ENCODE data around the gene LUZP1. TPM values are rescaled to one million over a fixed set of nuclear protein-coding genes. Genes with fewer than 3 reads are reported as not detected.

The LUZP1 gene
- total RNA-seq, 2 experiments from 2014 or later: 20.1 to 23.7 TPM

- H3K4me1 ChIP-seq (ENCODE audit: insufficient read depth, low read length): no peaks in the 10 kb centered on the region
- H3K27ac Mint-ChIP-seq: peak overlapping the region; percentile 51
- POLR2A ChIA-PET: no interaction called here
- H3K9me3 Mint-ChIP-seq: no peaks in the 10 kb centered on the region
- intact Hi-C loops (cut with DNase I, micrococcal nuclease): no loop called here
- DNase-seq (no peak), ATAC-seq (ENCODE audit: poor library complexity) (peak; percentile 44)
- H3K9me3 ChIP-seq (ENCODE audit: control insufficient read depth in 1 of 2, insufficient read depth in 1 of 2, low read length in 2 of 2): no peaks in the 10 kb centered on the region
- peaks cover 96% of the 10 kb centered on the region for H3K36me3 Mint-ChIP-seq (ENCODE audit: low read depth)
- no peak overlapping the region for H3K4me3 ChIP-seq (ENCODE audit: low read length)
- CTCF ChIA-PET: interaction anchor here (1.0 to 1.6 kb wide), 4 partner anchors 17 to 104 kb away, joined by 3 read pairs; no protein-coding TSS in a partner anchor
- H3K27me3 Mint-ChIP-seq: no peaks in the 10 kb centered on the region
- no peak overlapping the region for H3K4me3 Mint-ChIP-seq
- H3K27me3 ChIP-seq (ENCODE audit: control insufficient read depth in 1 of 2, insufficient read depth in 2 of 2, low read length in 2 of 2): no peaks in the 10 kb centered on the region
- TF ChIP-seq, protein P1, sequence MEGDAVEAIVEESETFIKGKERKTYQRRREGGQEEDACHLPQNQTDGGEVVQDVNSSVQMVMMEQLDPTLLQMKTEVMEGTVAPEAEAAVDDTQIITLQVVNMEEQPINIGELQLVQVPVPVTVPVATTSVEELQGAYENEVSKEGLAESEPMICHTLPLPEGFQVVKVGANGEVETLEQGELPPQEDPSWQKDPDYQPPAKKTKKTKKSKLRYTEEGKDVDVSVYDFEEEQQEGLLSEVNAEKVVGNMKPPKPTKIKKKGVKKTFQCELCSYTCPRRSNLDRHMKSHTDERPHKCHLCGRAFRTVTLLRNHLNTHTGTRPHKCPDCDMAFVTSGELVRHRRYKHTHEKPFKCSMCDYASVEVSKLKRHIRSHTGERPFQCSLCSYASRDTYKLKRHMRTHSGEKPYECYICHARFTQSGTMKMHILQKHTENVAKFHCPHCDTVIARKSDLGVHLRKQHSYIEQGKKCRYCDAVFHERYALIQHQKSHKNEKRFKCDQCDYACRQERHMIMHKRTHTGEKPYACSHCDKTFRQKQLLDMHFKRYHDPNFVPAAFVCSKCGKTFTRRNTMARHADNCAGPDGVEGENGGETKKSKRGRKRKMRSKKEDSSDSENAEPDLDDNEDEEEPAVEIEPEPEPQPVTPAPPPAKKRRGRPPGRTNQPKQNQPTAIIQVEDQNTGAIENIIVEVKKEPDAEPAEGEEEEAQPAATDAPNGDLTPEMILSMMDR (IDR thresholded peaks at IDR 0.05): no peak
- no peaks in the 10 kb centered on the region for H3K4me1 Mint-ChIP-seq (ENCODE audit: low read depth)
- H3K36me3 ChIP-seq (ENCODE audit: insufficient read depth, low read length): peaks cover 84% of the 10 kb centered on the region
- no peak overlapping the region for H3K27ac ChIP-seq (ENCODE audit: low read depth in 1 of 2, low read length in 2 of 2)
Measured at GRCh38 chr1:23081376-23081775, 87.3 kb downstream of the LUZP1 start.

DNA sequence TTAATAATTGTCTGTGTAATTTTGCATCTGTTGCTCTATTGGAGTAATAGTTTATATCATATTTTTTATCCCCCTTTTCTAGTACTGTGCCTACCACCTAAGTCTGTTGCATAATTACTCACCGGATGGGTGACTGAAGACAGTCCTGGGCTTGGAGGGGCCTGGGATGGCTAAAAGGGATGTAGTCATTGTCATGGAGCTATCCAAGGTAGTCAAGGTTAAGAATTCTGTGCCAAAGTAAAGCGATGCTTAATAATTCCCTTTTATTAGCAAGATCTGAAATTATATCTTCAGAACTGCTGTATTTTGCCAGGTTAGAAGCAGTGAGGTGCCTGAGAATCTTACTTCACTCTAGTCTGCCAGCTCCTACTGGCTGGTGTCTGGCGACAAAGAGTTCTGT lies 87.8 kb downstream of the LUZP1 start:
- DNase-seq: no peak
- Mint-ChIP-seq H3K36me3 (ENCODE audit: low read depth) (peaks cover 96% of the 10 kb centered on the region), H3K4me1 (ENCODE audit: low read depth) (no peaks in the 10 kb centered on the region), H3K27me3 (no peaks in the 10 kb centered on the region), H3K9me3 (no peaks in the 10 kb centered on the region), H3K27ac (peak overlapping the region; percentile 51), H3K4me3 (no peak overlapping the region)
- intact Hi-C loops (cut with DNase I, micrococcal nuclease): no loop called here
- ChIA-PET POLR2A (no interaction called here), CTCF (interaction anchor here (1.0 to 1.6 kb wide), 3 partner anchors 18 to 104 kb away, joined by 3 read pairs; no protein-coding TSS in a partner anchor)
- TF ChIP-seq, protein P1 (IDR thresholded peaks at IDR 0.05): no peak
- Histone ChIP-seq H3K36me3 (ENCODE audit: insufficient read depth, low read length) (peaks cover 84% of the 10 kb centered on the region), H3K4me3 (ENCODE audit: low read length) (no peak overlapping the region), H3K9me3 (ENCODE audit: control insufficient read depth in 1 of 2, insufficient read depth in 1 of 2, low read length in 2 of 2) (no peaks in the 10 kb centered on the region), H3K27ac (ENCODE audit: low read depth in 1 of 2, low read length in 2 of 2) (no peak overlapping the region), H3K27me3 (ENCODE audit: control insufficient read depth in 1 of 2, insufficient read depth in 2 of 2, low read length in 2 of 2) (no peaks in the 10 kb centered on the region), H3K4me1 (ENCODE audit: insufficient read depth, low read length) (no peaks in the 10 kb centered on the region)
- no peak for ATAC-seq (ENCODE audit: poor library complexity)

DNA sequence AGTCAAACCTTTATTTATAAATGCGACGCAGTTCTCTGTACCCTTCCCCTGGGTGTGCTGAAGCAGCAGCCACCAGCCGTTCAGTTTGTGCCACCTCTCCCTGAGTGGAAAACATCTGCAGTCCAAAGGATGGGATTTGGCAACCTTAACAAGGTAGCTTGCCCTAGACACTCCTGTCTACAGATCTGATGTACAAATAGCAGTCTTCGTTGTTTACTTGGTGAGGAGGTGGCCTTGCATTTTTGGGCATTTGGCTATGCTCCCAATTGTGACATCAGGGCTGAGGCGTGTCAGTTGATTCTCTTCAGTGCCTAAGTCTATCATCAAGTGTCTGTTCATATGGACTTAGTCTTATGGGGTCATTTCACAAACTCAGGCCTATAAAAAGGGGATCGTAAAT lies 89.6 kb downstream of the LUZP1 start:
- ATAC-seq (ENCODE audit: poor library complexity): no peak
- Mint-ChIP-seq H3K36me3 (ENCODE audit: low read depth) (peaks cover 91% of the 10 kb centered on the region), H3K4me3 (no peak overlapping the region), H3K27ac (no peak overlapping the region), H3K4me1 (ENCODE audit: low read depth) (no peaks in the 10 kb centered on the region), H3K27me3 (no peaks in the 10 kb centered on the region), H3K9me3 (no peaks in the 10 kb centered on the region)
- H3K27ac ChIP-seq (ENCODE audit: low read depth in 1 of 2, low read length in 2 of 2): no peak overlapping the region
- peaks cover 70% of the 10 kb centered on the region for H3K36me3 ChIP-seq (ENCODE audit: insufficient read depth, low read length)
- DNase-seq: no peak
- intact Hi-C loops (cut with DNase I, micrococcal nuclease): no loop called here
- H3K4me1 ChIP-seq (ENCODE audit: insufficient read depth, low read length): no peaks in the 10 kb centered on the region
- CTCF ChIA-PET: interaction anchor here (1.1 kb wide), 1 partner anchor 106 kb away, joined by 3 read pairs; no protein-coding TSS in a partner anchor
- POLR2A ChIA-PET: interaction anchor here (0.6 kb wide), 1 partner anchor 101 kb away, joined by 4 read pairs; no protein-coding TSS in a partner anchor
- TF ChIP-seq, protein P1 (IDR thresholded peaks at IDR 0.05): no peak
- H3K4me3 ChIP-seq (ENCODE audit: low read length): no peak overlapping the region
- no peaks in the 10 kb centered on the region for H3K9me3 ChIP-seq (ENCODE audit: control insufficient read depth in 1 of 2, insufficient read depth in 1 of 2, low read length in 2 of 2)
- no peaks in the 10 kb centered on the region for H3K27me3 ChIP-seq (ENCODE audit: control insufficient read depth in 1 of 2, insufficient read depth in 2 of 2, low read length in 2 of 2)
